AG04449 (cell line): ENCODE results near the gene ACTR1B.

ENCODE experiments used
- CTCF ChIA-PET: fragments of 350-600 bp; formaldehyde crosslinking; extraction: SDS; loops from one replicate; lab custom pipeline; 2021; ENCODE audit warnings: antibody characterized with exemption; lab: Yijun Ruan, JAX
- POLR2A ChIA-PET: fragments of 400-600, 350-600 bp; formaldehyde crosslinking; extraction: SDS; loops from one replicate; lab custom pipeline; 2020; ENCODE audit warnings: antibody characterized with exemption, inconsistent platforms; lab: Yijun Ruan, JAX
- DNase-seq: peaks from one replicate; pipeline ENCODE4 v3.0.0-alpha.2; 2010; ENCODE audit warnings: low read depth, low spot score
- H3K4me3 ChIP-seq: 2 replicates; pipeline ENCODE4 v1.5.1; 2011; ENCODE audit warnings: low read depth, mild to moderate bottlenecking, control low read depth, low read length
- TF ChIP-seq, protein P1 (sequence below): IDR thresholded peaks from one replicate; pipeline ENCODE4 v1.5.1; 2011; ENCODE audit warnings: mild to moderate bottlenecking, moderate library complexity, low read length, control low read depth, inconsistent platforms; ENCODE audit not compliant: insufficient read depth; ENCODE audit errors: missing control alignments

Gene ACTR1B

DNA sequence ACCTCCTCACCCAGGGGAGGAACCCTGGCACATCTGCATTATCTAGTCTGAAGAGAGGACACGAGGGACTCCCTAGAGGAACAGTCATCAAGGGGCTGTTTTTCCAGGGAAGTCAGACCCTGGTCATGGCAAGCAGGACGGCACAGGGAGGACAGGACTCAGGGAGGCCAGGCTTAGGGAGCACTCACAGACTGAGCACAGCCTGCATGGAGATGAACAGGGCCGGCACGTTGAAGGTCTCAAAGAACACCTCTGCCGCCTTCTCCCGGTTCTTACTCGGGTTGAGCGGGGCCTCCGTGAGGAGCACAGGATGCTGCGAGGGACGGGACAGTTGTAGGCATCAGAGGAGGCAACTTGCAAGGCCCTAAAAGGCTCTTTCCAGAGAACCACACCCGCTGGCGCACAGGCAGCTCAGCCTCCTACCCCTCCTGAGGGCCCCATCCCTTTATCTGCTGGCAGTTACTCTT, 5.1 kb downstream of the ACTR1B start:
- CTCF ChIA-PET: interaction anchor here (1.3 kb wide), 1 partner anchor 38 kb away, joined by 4 read pairs; no protein-coding TSS in a partner anchor
- DNase-seq: no peak
- no peak overlapping the region for H3K4me3 ChIP-seq
- POLR2A ChIA-PET: no interaction called here
- TF ChIP-seq, protein P1, sequence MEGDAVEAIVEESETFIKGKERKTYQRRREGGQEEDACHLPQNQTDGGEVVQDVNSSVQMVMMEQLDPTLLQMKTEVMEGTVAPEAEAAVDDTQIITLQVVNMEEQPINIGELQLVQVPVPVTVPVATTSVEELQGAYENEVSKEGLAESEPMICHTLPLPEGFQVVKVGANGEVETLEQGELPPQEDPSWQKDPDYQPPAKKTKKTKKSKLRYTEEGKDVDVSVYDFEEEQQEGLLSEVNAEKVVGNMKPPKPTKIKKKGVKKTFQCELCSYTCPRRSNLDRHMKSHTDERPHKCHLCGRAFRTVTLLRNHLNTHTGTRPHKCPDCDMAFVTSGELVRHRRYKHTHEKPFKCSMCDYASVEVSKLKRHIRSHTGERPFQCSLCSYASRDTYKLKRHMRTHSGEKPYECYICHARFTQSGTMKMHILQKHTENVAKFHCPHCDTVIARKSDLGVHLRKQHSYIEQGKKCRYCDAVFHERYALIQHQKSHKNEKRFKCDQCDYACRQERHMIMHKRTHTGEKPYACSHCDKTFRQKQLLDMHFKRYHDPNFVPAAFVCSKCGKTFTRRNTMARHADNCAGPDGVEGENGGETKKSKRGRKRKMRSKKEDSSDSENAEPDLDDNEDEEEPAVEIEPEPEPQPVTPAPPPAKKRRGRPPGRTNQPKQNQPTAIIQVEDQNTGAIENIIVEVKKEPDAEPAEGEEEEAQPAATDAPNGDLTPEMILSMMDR: no peak

DNA sequence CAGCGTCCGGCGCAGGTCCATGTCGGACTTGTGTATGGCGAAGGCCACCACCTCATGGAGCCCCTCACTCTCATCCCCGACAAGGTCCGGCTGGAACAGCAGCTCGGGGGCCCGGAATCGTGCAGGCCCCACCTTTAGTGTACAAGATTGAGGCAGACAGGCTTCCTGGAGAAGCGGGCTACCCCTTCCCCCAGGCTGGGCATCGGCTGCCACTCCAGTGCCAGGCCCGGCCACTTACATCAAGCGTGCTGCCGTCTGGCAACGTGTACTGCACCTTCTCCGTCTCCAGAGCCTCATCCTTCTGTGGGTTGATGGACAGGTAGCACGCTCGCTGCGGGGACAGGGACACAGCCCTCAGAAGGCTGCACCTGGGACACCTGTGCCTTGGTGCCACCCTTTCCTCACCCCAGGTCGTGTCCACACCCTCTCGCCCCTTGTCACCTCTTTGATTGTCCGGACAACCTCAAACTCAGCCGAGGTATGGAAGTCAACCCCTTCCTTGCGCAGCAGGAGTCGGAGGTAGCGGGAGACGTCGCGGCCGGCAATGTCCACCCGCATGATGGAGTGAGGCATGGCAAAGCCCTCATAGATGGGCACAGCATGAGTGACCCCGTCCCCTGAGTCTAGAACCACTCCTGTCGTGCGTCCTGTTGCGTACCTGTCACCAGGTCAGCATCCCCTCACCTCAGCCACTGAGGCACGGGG, 5.7 kb downstream of the ACTR1B start:
- ChIA-PET POLR2A (no interaction called here), CTCF (interaction anchor here (1.3 kb wide), 1 partner anchor 68 kb away, joined by 3 read pairs; no protein-coding TSS in a partner anchor)
- DNase-seq: no peak
- TF ChIP-seq, protein P1: no peak
- H3K4me3 ChIP-seq: no peak overlapping the region

DNA sequence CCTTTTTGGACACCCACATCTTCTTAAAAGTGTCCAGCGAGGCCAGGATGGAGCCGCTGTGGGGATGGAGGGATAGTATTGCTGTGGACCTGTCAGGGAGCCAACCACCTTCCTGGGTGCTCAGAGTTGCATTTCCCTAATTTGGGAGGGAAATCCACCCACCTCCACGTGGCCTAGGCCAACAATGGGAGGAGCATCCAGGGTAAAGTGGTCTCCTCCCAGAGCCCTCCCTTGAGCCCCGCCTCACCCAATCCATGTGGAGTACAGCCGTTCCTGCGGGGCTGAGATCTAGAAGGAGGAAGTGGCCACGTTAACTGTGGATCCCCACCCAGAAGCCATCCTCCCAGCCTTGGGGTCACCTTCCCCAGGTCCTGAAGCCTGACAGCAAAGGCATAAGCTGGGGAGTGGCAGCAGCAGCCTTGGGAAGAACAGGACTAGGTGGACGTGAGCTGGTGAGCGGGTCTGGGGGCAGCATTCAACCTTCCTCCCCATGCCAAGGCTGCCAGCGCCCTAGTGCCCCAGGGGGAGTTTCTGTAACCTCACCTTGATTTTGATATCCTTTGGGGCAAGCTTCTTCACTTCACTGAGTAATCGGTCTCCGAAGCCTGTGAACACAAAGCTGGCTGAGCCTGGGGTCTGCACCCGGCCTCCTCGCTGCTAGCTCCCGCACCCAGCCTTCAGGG, 6.8 kb downstream of the ACTR1B start:
- POLR2A ChIA-PET: interaction anchor here (0.9 kb wide), 1 partner anchor 11 kb away, joined by 4 read pairs; the partner anchor contains the start of gene COX5B
- CTCF ChIA-PET: interaction anchor here (1.3 kb wide), 1 partner anchor 67 kb away, joined by 3 read pairs; no protein-coding TSS in a partner anchor
- no peak overlapping the region for H3K4me3 ChIP-seq
- DNase-seq: no peak
- TF ChIP-seq, protein P1: no peak

DNA sequence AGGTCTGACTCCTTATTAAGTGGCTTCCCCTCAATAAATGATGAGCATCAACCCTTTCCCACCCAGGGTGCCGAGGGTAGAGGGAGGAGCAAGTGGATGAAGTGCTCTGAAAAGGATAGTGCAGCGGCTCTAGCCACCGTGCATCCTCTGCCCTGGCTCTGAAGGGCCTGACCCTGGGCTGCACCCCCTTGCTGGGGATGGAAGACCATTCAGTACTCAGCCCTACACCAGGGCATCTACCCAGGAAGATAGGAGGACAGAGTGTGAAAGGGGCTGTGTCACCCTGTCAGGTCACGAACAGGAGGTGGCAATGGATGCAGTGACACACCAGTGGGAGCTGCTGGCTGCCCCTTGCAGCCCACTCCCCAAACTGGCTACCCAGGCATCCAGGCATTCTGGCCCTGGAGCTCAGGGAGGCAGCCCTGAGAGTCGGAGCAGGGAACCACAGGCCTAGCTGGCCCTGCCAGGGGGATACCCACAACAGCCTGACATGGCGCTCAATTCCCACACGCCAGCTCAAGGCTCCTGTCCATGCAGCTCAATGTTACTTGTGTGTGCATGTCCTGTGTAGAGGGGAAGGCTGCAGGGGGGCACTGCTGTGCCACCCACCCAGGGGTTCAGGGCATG, 7.6 kb downstream of the ACTR1B start:
- DNase-seq: no peak
- no peak overlapping the region for H3K4me3 ChIP-seq
- TF ChIP-seq, protein P1: no peak
- ChIA-PET POLR2A (interaction anchor here (0.9 kb wide), 1 partner anchor 10 kb away, joined by 4 read pairs; the partner anchor contains the start of gene COX5B), CTCF (interaction anchor here (0.9 kb wide), 1 partner anchor 9 kb away, joined by 3 read pairs; no protein-coding TSS in a partner anchor)

DNA sequence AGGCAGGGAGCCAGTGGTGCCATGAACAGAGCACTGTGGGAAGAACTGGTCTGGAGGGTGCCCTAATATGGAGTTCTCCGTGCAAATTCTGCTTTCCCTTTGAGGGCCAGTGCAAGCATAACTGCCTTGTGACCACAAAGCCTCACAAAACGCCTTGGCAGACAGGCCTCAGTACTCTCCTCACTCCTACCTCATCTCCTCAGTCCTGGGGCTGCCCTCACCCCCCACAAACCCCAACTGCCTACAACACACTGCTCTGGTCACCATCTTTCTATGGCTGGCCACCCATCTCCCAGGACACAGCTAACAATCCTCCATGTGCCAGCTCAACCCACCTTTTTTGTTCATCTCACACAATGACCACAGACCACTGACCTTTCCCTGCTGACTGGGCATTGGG, 9.1 kb downstream of the ACTR1B start:
- no peak overlapping the region for H3K4me3 ChIP-seq
- DNase-seq: no peak
- CTCF ChIA-PET: interaction anchor here (2.4 kb wide), 1 partner anchor 7 kb away, joined by 7 read pairs; no protein-coding TSS in a partner anchor

More for the DNA sequence above, 9.1 kb downstream of the ACTR1B start:
- POLR2A ChIA-PET: no interaction called here
- TF ChIP-seq, protein P1: no peak
